Measurements from ENCODE around the gene STIM2. TPM values are rescaled to one million over a fixed set of nuclear protein-coding genes. Genes with fewer than 3 reads are reported as not detected.

STIM2 gene
- total RNA-seq, 4 donors from 2014 or later = 3.4 to 13.4 (median 8.2) TPM

DNA sequence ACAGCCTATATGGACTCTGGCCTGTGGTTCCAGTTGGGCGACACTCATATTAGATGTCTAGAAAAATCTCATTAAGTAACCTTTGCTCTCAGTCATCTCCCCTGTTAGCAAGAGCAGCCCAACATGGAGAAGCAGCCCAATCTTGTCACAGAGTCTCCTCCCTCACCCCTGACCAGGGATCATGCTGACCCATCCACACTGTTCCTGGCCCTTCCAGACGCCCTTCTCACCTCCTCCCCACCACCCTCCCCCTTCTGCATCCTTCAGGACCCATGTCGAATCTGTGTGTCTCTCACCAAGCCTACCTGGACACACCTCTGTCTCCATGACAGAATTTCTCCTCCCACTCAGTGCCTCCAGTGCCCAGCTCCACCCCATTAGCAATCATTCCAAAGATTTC is 190.1 kb downstream of the STIM2 start:
- TF ChIP-seq, protein P1, sequence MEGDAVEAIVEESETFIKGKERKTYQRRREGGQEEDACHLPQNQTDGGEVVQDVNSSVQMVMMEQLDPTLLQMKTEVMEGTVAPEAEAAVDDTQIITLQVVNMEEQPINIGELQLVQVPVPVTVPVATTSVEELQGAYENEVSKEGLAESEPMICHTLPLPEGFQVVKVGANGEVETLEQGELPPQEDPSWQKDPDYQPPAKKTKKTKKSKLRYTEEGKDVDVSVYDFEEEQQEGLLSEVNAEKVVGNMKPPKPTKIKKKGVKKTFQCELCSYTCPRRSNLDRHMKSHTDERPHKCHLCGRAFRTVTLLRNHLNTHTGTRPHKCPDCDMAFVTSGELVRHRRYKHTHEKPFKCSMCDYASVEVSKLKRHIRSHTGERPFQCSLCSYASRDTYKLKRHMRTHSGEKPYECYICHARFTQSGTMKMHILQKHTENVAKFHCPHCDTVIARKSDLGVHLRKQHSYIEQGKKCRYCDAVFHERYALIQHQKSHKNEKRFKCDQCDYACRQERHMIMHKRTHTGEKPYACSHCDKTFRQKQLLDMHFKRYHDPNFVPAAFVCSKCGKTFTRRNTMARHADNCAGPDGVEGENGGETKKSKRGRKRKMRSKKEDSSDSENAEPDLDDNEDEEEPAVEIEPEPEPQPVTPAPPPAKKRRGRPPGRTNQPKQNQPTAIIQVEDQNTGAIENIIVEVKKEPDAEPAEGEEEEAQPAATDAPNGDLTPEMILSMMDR (IDR thresholded peaks at IDR 0.05) = no peak
- no peak for TF ChIP-seq POLR2A (IDR thresholded peaks at IDR 0.05)
- WGBS, 2 donors = 60 to 69% methylated on average over 3 of the region's 3 CpGs

DNA sequence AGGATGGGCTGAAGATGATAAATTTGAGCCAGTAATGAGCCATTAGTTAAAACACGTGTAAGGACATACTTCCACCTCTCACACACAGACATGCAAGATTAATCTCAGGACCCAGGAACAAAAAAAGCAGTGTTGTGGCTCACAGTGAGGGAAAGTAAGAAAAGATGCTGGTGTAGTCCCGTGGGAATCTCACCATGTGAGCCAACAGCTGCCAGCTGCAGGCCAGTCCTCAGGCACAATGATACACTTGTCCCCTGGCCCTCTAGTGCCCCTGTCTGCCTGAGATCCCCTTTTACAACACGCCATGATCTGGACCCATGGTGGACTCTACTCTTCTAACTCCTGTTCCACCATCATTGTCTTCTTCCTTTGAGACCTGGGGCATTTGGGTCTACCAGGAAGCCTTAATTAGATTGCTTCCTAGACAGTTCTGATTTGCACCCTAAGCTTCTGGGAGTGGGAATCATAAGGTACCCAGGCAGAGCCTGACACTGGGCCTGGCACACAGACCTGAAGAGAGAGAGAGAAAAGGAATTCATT is 194.7 kb downstream of the STIM2 start:
- no peak for DNase-seq
- no peaks in the 10 kb centered on the region for H3K36me3 ChIP-seq
- H3K27ac ChIP-seq = no peak overlapping the region
- H3K27me3 ChIP-seq = peaks cover 0 to 37% (median 0%) of the 10 kb centered on the region in 4 donors
- H3K4me3 ChIP-seq = no peak overlapping the region
- intact Hi-C loops (cut with DNase I) = no loop called here
- no peaks in the 10 kb centered on the region for H3K4me1 ChIP-seq
- 42 to 49% methylated on average over 2 to 3 of the region's 3 CpGs for WGBS, 2 donors
- TF ChIP-seq, protein P1 (IDR thresholded peaks at IDR 0.05) = no peak
- no peak for TF ChIP-seq POLR2A (IDR thresholded peaks at IDR 0.05)
- no peaks in the 10 kb centered on the region for H3K9me3 ChIP-seq

More for the DNA sequence above, 190.1 kb downstream of the STIM2 start:
- DNase-seq = no peak
- no peak overlapping the region for H3K4me3 ChIP-seq
- intact Hi-C loops (cut with DNase I) = no loop called here
- H3K4me1 ChIP-seq = peaks cover 0 to 9% (median 0%) of the 10 kb centered on the region in 3 donors
- H3K36me3 ChIP-seq = no peaks in the 10 kb centered on the region
- H3K27me3 ChIP-seq = peaks cover 0 to 70% (median 0%) of the 10 kb centered on the region in 4 donors
- no peaks in the 10 kb centered on the region for H3K9me3 ChIP-seq
- no peak overlapping the region for H3K27ac ChIP-seq

DNA sequence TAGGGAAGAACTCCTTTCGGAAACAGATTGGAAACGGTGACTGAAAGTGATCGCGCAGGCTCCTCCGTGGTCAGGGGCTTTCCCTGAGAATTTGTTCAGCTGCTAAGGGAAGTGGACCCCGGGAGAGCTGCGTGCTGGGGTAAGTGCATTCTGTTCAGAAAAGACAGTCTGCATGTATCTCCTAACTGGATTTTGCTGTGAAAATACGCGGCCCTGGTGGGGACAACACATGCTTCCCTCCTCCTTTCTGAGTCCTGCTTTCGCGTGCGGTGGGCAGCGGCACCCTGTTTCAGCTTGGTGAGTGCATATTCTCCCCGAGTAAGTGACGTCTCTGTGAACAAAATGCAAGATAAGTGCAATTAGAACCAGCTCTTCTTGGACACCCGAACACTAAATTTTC is 195.6 kb downstream of the STIM2 start:
- Histone ChIP-seq H3K36me3 (no peaks in the 10 kb centered on the region), H3K27ac (no peak overlapping the region), H3K4me1 (no peaks in the 10 kb centered on the region), H3K9me3 (no peaks in the 10 kb centered on the region), H3K27me3 (peaks cover 0 to 27% (median 0%) of the 10 kb centered on the region in 4 donors), H3K4me3 (no peak overlapping the region)
- DNase-seq = no peak
- intact Hi-C loops (cut with DNase I) = no loop called here
- WGBS, 2 donors = 88% methylated on average over 16 of the region's 16 CpGs
- TF ChIP-seq POLR2A (IDR thresholded peaks at IDR 0.05) = no peak
- TF ChIP-seq, protein P1 (IDR thresholded peaks at IDR 0.05) = no peak

DNA sequence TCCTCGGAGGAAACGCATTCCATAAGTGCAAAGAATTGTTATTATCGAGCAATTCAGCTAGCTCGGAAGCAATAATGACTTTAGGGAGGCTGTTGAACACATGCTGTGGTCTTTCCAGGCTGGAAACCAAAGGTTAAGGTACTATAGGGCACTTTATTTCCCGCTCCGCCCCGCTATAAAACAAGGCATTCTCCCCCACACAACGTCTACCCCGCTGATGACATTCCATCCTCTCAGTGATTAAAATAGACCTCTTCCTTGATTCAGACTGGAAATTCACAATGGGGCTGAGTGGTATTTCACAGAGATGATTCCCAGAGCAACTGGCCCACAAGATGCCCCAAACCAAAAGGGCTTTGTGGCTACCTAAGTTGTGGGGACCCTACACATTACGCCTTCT is 196.4 kb downstream of the STIM2 start:
- H3K27me3 ChIP-seq = peaks cover 0 to 20% (median 2%) of the 10 kb centered on the region in 4 donors
- 85% methylated on average over 10 of the region's 10 CpGs for WGBS, 2 donors
- no peaks in the 10 kb centered on the region for H3K4me1 ChIP-seq
- intact Hi-C loops (cut with DNase I) = no loop called here
- DNase-seq = no peak
- H3K4me3 ChIP-seq = no peak overlapping the region
- H3K27ac ChIP-seq = no peak overlapping the region
- H3K9me3 ChIP-seq = no peaks in the 10 kb centered on the region
- TF ChIP-seq, protein P1 (IDR thresholded peaks at IDR 0.05) = no peak
- no peak for TF ChIP-seq POLR2A (IDR thresholded peaks at IDR 0.05)
- H3K36me3 ChIP-seq = no peaks in the 10 kb centered on the region

DNA sequence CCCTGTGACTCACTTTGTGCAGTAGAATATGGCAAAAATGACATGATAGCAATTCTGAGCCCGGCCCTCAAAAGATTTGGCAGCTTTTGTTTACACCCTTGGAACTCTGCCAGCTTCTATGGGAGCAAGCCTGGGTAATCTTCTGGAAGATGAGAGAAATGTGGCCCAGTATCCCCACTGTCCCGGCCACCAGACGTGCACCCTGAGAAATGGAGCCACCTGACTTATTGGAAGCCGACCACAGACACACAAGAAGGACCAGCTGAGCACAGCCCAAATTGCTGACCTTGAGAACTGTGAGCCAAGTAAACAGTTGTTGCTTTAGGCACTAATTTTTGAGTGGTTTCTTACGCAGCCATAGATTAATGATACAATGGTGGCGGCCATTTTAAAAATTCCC is 197.0 kb downstream of the STIM2 start:
- intact Hi-C loops (cut with DNase I) = no loop called here
- Histone ChIP-seq H3K4me3 (no peak overlapping the region), H3K9me3 (no peaks in the 10 kb centered on the region), H3K36me3 (no peaks in the 10 kb centered on the region), H3K27me3 (peaks cover 0 to 15% (median 2%) of the 10 kb centered on the region in 4 donors), H3K4me1 (no peaks in the 10 kb centered on the region), H3K27ac (no peak overlapping the region)
- DNase-seq = no peak
- TF ChIP-seq, protein P1 (IDR thresholded peaks at IDR 0.05) = no peak
- TF ChIP-seq POLR2A (IDR thresholded peaks at IDR 0.05) = no peak
- 70 to 72% methylated on average over 4 to 6 of the region's 6 CpGs for WGBS, 2 donors

All from esophagus squamous epithelium (tissue), 5 donors.